Measurements from ENCODE around the gene RAB18.

- no peak for TF ChIP-seq CTCF (IDR thresholded peaks at IDR 0.05; ENCODE audit: low read depth, low read length, poor library complexity, severe bottlenecking)
- no peak for TF ChIP-seq EZH2phosphoT487 (IDR thresholded peaks at IDR 0.05; ENCODE audit: borderline replicate concordance, low read length)
Observed at GRCh38 chr10:27500096-27500495, 4.0 kb upstream of the RAB18 start.
